H1 (cell line): ENCODE measurements around the gene KDM1A. TPM values are rescaled to one million over a fixed set of nuclear protein-coding genes. Genes with fewer than 3 reads are reported as not detected.
"Not testable (repeated sequence)": the region's sequence is repeated elsewhere in the genome, so short reads cannot be mapped to it uniquely, and the experiment has no call there.

Experiments
- CTCF ChIA-PET: fragments of 300-600 bp; sonication (Branson Sonifier 250); formaldehyde crosslinking; loops from one replicate; lab custom pipeline; 2021; ENCODE audit not compliant: partially characterized antibody; lab: Charles Lee
- POLR2A ChIA-PET: fragments of 300-600 bp; sonication (Branson Sonifier 250); formaldehyde crosslinking; loops from one replicate; lab custom pipeline; 2021; ENCODE audit warnings: inconsistent platforms; ENCODE audit not compliant: partially characterized antibody; lab: Charles Lee
- DNase-seq, 2 experiments: peaks; one replicate each; pipeline versions ENCODE4 v3.0.0 to v3.0.0-alpha.2; 2010 to 2022; ENCODE audit warnings: low spot score in 2 of 2, low read depth in 1 of 2, mixed read lengths in 1 of 2
- FAIRE-seq: peaks from 2 replicates; lab custom pipeline; 2011; peaks lifted over from hg19 to GRCh38; lab: Jason Lieb, UNC
- H2AFZ ChIP-seq: 2 replicates; pipeline ENCODE4 v1.8.1; 2012; ENCODE audit warnings: low read length, inconsistent platforms
- H2AK5ac ChIP-seq: 2 replicates; pipeline ENCODE4 v1.6.1; 2013; ENCODE audit warnings: low read depth, low read length
- H2BK120ac ChIP-seq: replicated peaks from 2 replicates; pipeline ENCODE3; 2013; ENCODE audit warnings: low read depth, low read length, inconsistent platforms
- H2BK12ac ChIP-seq: 2 replicates; pipeline ENCODE4 v1.6.1; 2013; ENCODE audit warnings: low read depth, low read length
- H2BK15ac ChIP-seq: 2 replicates; pipeline ENCODE4 v1.6.1; 2013; ENCODE audit warnings: low read length
- H2BK20ac ChIP-seq: 2 replicates; pipeline ENCODE4 v1.6.1; 2013; ENCODE audit warnings: low read length
- H2BK5ac ChIP-seq: 2 replicates; pipeline ENCODE4 v1.6.1; 2013; ENCODE audit warnings: low read depth, low read length
- H3K14ac ChIP-seq: 2 replicates; pipeline ENCODE4 v1.6.1; 2013; ENCODE audit warnings: inconsistent platforms; ENCODE audit not compliant: insufficient read length
- H3K18ac ChIP-seq: 2 replicates; pipeline ENCODE4 v1.6.1; 2013; ENCODE audit warnings: low read length; ENCODE audit errors: extremely low read depth
- H3K23ac ChIP-seq: 2 replicates; pipeline ENCODE4 v1.6.1; 2013; ENCODE audit warnings: inconsistent platforms; ENCODE audit not compliant: insufficient read length
- H3K23me2 ChIP-seq: 2 replicates; pipeline ENCODE4 v1.6.1; 2013; ENCODE audit warnings: low read depth, low read length
- H3K27ac ChIP-seq: 2 replicates; pipeline ENCODE4 v1.6.1; 2011; ENCODE audit warnings: low read depth, low read length, inconsistent platforms
- H3K27me3 ChIP-seq, 4 experiments: replicated peaks in 1 of 4; 1 replicate in 1 of 4; 2 replicates in 3 of 4; pipeline versions ENCODE4 v1.6.1 to v1.8.1; 2011 to 2013; ENCODE audit warnings: low read length in 3 of 4, mild to moderate bottlenecking in 3 of 4, inconsistent platforms in 2 of 4, mixed read lengths in 2 of 4, moderate library complexity in 1 of 4; ENCODE audit not compliant: control insufficient read depth in 3 of 4, insufficient read depth in 3 of 4; ENCODE audit errors: extremely low read depth in 1 of 4
- H3K36me3 ChIP-seq, 4 experiments: 2 replicates each; pipeline versions ENCODE4 v1.6.1 to v1.8.1; 2011 to 2013; ENCODE audit warnings: mild to moderate bottlenecking in 4 of 4, low read length in 3 of 4, moderate library complexity in 2 of 4, control low read depth in 1 of 4, inconsistent platforms in 1 of 4; ENCODE audit not compliant: insufficient read depth in 4 of 4, control insufficient read depth in 2 of 4
- H3K4ac ChIP-seq: replicated peaks from 2 replicates; pipeline ENCODE3; 2013; ENCODE audit warnings: low read length, low read depth, mixed read lengths, inconsistent platforms; ENCODE audit not compliant: insufficient read length
- H3K4me1 ChIP-seq, 4 experiments: replicated peaks in 1 of 4; 1 replicate in 1 of 4; 2 replicates in 3 of 4; pipeline versions ENCODE4 v1.6.1 to v1.8.1; 2011 to 2013; ENCODE audit warnings: low read length in 3 of 4, inconsistent platforms in 2 of 4, mixed read lengths in 1 of 4; ENCODE audit not compliant: insufficient read depth in 4 of 4, control insufficient read depth in 3 of 4
- H3K4me2 ChIP-seq, 2 experiments: 2 replicates each; pipeline versions ENCODE4 v1.6.1 to v1.8.1; 2011 to 2013; ENCODE audit warnings: low read depth in 2 of 2, low read length in 2 of 2, control low read depth in 1 of 2, inconsistent platforms in 1 of 2, mild to moderate bottlenecking in 1 of 2; ENCODE audit not compliant: insufficient read depth in 1 of 2
- H3K4me3 ChIP-seq, 4 experiments: fragments of 200-600, 300-600 bp in 1 of 4; sonication (generic), shearing (Covaris generic), sonication (Bioruptor Twin) in 1 of 4; 2 replicates each; pipeline versions ENCODE4 v1.5.1 to v1.8.1; 2011 to 2016; ENCODE audit warnings: low read length in 4 of 4, low read depth in 3 of 4, control low read depth in 2 of 4, inconsistent platforms in 2 of 4, mild to moderate bottlenecking in 2 of 4, mixed read lengths in 1 of 4, moderate library complexity in 1 of 4; ENCODE audit not compliant: insufficient read depth in 2 of 4; ENCODE audit errors: extremely low read depth in 1 of 4
- H3K56ac ChIP-seq: replicated peaks from 2 replicates; pipeline ENCODE3; 2013; ENCODE audit warnings: low read depth, mild to moderate bottlenecking, mixed read lengths, low read length, inconsistent platforms; ENCODE audit not compliant: insufficient read length
- H3K79me1 ChIP-seq: 2 replicates; pipeline ENCODE4 v1.6.1; 2013; ENCODE audit warnings: low read depth, low read length, control low read depth
- H3K79me2 ChIP-seq, 2 experiments: 2 replicates each; pipeline versions ENCODE4 v1.6.1 to v1.8.1; 2012 to 2013; ENCODE audit warnings: low read length in 2 of 2, mild to moderate bottlenecking in 2 of 2, inconsistent platforms in 1 of 2; ENCODE audit not compliant: insufficient read depth in 2 of 2, control insufficient read depth in 1 of 2
- H3K9ac ChIP-seq, 4 experiments: replicated peaks in 1 of 4; 1 replicate in 1 of 4; 2 replicates in 3 of 4; pipeline versions ENCODE4 v1.6.1 to v1.8.1; 2011 to 2013; ENCODE audit warnings: low read depth in 3 of 4, low read length in 3 of 4, control low read depth in 2 of 4, mild to moderate bottlenecking in 2 of 4, moderate library complexity in 2 of 4, inconsistent platforms in 1 of 4; ENCODE audit errors: extremely low read depth in 1 of 4
- H3K9me3 ChIP-seq, 2 experiments: 2 replicates each; pipeline versions ENCODE4 v1.6.1 to v1.8.1; 2012 to 2013; ENCODE audit warnings: mild to moderate bottlenecking in 2 of 2, moderate library complexity in 2 of 2, control low read depth in 1 of 2, inconsistent platforms in 1 of 2, low read depth in 1 of 2, low read length in 1 of 2, mixed read lengths in 1 of 2; ENCODE audit not compliant: insufficient read depth in 2 of 2
- H4K20me1 ChIP-seq, 2 experiments: replicated peaks in 1 of 2; 2 replicates each; pipeline versions ENCODE3 to v1.8.1; 2011 to 2013; ENCODE audit warnings: inconsistent platforms in 2 of 2, low read length in 2 of 2, mild to moderate bottlenecking in 1 of 2; ENCODE audit not compliant: insufficient read depth in 2 of 2, control insufficient read depth in 1 of 2
- H4K5ac ChIP-seq: 2 replicates; pipeline ENCODE4 v1.6.1; 2013; ENCODE audit warnings: low read length, low read depth, mixed read lengths, inconsistent platforms; ENCODE audit not compliant: insufficient read length
- H4K8ac ChIP-seq: 2 replicates; pipeline ENCODE4 v1.8.0; 2013; ENCODE audit warnings: mild to moderate bottlenecking, moderate library complexity, low read length, inconsistent platforms; ENCODE audit not compliant: insufficient read depth; ENCODE audit errors: extremely low read depth
- H4K91ac ChIP-seq: replicated peaks from 2 replicates; pipeline ENCODE3; 2013; ENCODE audit warnings: low read length, mixed read lengths, inconsistent platforms; ENCODE audit not compliant: insufficient read length
- WGBS, 2 experiments: shearing (Covaris generic) in 1 of 2; methylation state at CpG; one replicate each; pipeline versions ENCODE4 v1.1.6 to v1.1.7; 2013 to 2015; ENCODE audit warnings: low lambda C conversion rate in 2 of 2, mixed read lengths in 2 of 2, inconsistent platforms in 1 of 2, low coverage in 1 of 2, missing lambda C conversion rate in 1 of 2; ENCODE audit not compliant: insufficient replicate concordance in 2 of 2, insufficient coverage in 1 of 2, insufficient read length in 1 of 2; ENCODE audit errors: extremely low coverage in 1 of 2, missing lambda C conversion rate in 1 of 2; 5-methylcytosine and 5-hydroxymethylcytosine counted together
- polyA plus RNA-seq, 7 experiments: library from polyadenylated mRNA; depleted of rRNA in 3 of 7; stranded (reverse) in 5 of 7; unstranded in 2 of 7; fragments of >200 nt in 5 of 7; fragments of 200-250 nt in 2 of 7; gene quantifications; 1 replicate in 5 of 7; 2 replicates in 1 of 7; 4 replicates in 1 of 7; pipeline versions ENCODE4 v1.2.1 to v1.2.3, GENCODE V29; 2011 to 2013; ENCODE audit warnings: missing spikeins in 2 of 7, mixed read lengths in 2 of 7
- total RNA-seq: library from RNA; stranded (reverse); fragmentation: NEBNext Ultra II Directional; extraction: Animal tissue kit (Norgen Biotek cat#: 25700); gene quantifications from 2 replicates; pipeline ENCODE4 v1.2.1, GENCODE V29; 2021

KDM1A gene
- total and polyA plus RNA-seq, 2 of the 8 experiments (the other 6 are each of a cell fraction or from before 2014, with no cell fraction given) = 216 to 275 TPM

- H3K9ac ChIP-seq, H2BK120ac ChIP-seq, H2BK15ac ChIP-seq, H3K4ac ChIP-seq, H2AFZ ChIP-seq, H3K4me1 ChIP-seq, H3K56ac ChIP-seq, H2BK20ac ChIP-seq, CTCF ChIA-PET, H4K91ac ChIP-seq, H3K18ac ChIP-seq, H3K27ac ChIP-seq, H4K20me1 ChIP-seq, DNase-seq, H2BK12ac ChIP-seq, FAIRE-seq, H2BK5ac ChIP-seq, H3K36me3 ChIP-seq, H3K4me2 ChIP-seq, H2AK5ac ChIP-seq, H4K5ac ChIP-seq, H3K23ac ChIP-seq, H4K8ac ChIP-seq, H3K27me3 ChIP-seq, H3K23me2 ChIP-seq, POLR2A ChIA-PET, H3K79me2 ChIP-seq, H3K14ac ChIP-seq, H3K79me1 ChIP-seq, H3K4me3 ChIP-seq: not testable (repeated sequence)
- H3K9me3 ChIP-seq = peaks cover 14 to 28% of the 10 kb centered on the region in 2 experiments
- 84% methylated on average over 5 of the region's 5 CpGs; no CpG with 5 or more reads in 1 of the 2 experiments for WGBS, 2 experiments
These were observed 21.7 kb upstream of the KDM1A start for GRCh38 chr1:22997528-22997927.

DNA sequence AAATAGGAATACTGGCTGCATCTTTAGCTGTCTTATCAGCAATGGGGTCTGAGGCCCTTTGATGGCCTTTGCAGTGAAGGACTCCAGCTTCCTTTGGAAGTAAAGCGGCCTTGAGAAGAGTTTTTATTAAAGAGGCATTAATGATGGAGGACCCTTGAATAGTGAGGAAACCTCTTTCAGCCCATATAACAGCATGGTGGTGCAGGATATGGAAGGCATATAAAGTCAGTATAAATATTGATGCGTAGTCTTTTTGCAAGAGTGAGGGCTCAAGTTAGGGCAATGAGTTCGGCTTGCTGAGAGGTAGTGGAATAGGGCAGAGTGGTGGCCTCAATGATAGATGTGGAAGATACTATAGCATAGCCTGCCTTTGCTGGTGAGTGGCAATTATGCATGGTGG is 19.1 kb upstream of the KDM1A start:
- H3K56ac ChIP-seq, CTCF ChIA-PET, H4K5ac ChIP-seq, H3K4me3 ChIP-seq, H4K91ac ChIP-seq, H2BK120ac ChIP-seq, FAIRE-seq, H4K20me1 ChIP-seq, H3K4me1 ChIP-seq, H2BK12ac ChIP-seq, H2AK5ac ChIP-seq, H3K9me3 ChIP-seq, H3K18ac ChIP-seq, H3K79me2 ChIP-seq, DNase-seq, H3K4me2 ChIP-seq, H4K8ac ChIP-seq, H2AFZ ChIP-seq, H3K23ac ChIP-seq, H3K23me2 ChIP-seq, H3K79me1 ChIP-seq, H3K27me3 ChIP-seq, H3K14ac ChIP-seq, H3K36me3 ChIP-seq, H3K27ac ChIP-seq, H3K9ac ChIP-seq, H2BK20ac ChIP-seq, H3K4ac ChIP-seq, POLR2A ChIA-PET, H2BK15ac ChIP-seq, H2BK5ac ChIP-seq: not testable (repeated sequence)
- 98% methylated on average over 3 of the region's 3 CpGs; no CpG with 5 or more reads in 1 of the 2 experiments for WGBS, 2 experiments
